Activated CD4-positive, CD25-positive, alpha-beta regulatory T cell treated with anti-CD3 and anti-CD28 coated beads, Interleukin-2, amount 50 U/mL, for 24 hours (primary cell): ENCODE measurements around the gene MYO1F.
"Not testable (repeated sequence)": the region's sequence is repeated elsewhere in the genome, so short reads cannot be mapped to it uniquely, and the experiment has no call there.

ENCODE experiments used
- ATAC-seq, 2 donors: fragments of 150-1000 bp; cut with Tn5 transposase; one replicate each; pipeline ENCODE4 v1.10.0; 2021; ENCODE audit warnings: mild to moderate bottlenecking in 1 of 2, moderate library complexity in 1 of 2

The MYO1F gene

DNA sequence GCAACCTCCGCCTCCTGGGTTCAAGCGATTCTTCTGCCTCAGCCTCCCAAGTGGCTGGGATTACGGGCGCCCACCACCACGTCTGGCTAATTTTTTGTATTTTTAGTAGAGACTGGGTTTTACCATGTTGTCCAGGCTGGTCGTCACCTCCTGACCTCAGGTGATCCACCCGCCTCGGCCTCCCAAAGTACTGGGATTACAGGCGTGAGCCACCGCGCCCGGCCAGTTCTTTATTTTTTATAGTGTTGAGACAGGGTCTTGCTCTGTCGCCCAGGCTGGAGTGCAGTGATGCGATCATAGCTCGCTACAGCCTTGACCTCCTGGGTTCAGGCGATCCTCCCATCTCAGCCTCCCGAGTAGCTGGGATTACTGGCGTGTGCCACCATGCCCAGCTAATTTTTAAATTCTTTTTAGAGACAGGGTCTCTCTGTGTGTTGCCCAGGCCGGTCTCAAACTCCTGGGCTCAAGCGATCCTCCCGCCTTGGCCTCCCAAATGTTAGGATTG, 62.7 kb downstream of the MYO1F start:
- ATAC-seq, result not testable (repeated sequence)

- ATAC-seq, result peak; percentile 88 to 92
These were observed 63.3 kb downstream of the MYO1F start, which contains the start of gene ZNF414 for GRCh38 chr19:8513687-8514504. Gene ZNF414 (minus strand): TSS chr19:8514167. CDS start chr19:8514046, 121 bp downstream.

DNA sequence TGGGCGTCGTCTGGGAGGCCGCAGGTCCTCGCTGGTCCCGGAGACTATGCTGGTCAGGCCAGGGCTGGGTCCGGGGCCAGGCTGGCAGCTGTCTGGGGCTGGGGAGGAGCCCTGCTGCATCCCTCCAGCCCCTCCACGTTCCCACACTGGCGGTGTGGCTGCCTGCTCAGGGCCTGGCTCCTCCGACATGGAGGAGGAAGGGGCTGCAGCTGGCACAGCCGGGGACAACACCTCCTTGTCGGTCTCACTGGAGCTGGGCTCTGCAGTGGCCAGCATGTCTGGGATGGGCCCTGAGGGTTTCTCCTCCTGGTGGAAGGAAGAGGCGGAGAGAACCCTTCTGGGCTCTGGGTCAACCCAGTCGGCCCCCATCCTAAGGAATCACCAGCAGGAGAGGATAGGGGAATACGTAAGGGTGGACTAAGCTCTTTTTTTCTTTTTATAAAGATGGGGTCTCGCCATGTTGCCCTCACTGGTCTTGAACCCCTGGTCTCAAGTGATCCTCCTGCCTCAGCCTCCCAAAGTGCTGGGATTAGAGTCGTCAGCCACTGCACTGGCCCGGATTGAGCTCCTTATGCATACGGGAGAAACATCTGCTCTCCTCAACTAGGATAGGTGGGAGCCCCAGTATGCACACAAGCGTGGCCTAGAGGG, 64.1 kb downstream of the MYO1F start:
- ATAC-seq, result no peak

GRCh38 chr19:8512115-8512967, 64.9 kb downstream of the MYO1F start:
- no peak for ATAC-seq

DNA sequence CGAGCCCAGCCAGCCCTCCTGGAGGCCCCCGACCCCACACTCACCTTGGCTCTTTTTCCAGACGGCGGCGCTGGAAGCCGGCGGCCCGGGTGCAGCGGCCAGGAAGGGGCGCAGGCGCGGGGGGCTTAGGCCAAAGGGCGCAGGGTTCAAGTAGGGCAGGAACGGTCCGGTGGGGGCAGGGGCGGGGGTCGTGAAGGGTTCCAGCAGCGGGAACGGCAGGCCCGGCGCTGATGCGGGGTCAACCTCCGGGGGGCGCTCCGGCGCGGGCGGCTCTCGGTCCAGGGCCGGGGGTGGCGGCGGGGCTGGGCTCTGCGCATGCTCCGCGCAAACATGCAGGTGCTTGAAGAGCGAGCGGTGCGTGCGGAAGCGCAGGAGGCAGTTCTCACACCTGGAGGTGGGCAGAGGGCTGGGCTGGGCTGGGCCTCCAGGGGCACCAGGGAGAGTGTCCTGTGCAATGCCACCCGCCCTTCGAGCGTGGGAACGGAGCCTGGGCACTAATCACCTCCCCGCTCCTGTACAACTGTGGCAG, 65.6 kb downstream of the MYO1F start:
- no peak for ATAC-seq

- no peak for ATAC-seq
These were observed 66.6 kb downstream of the MYO1F start for GRCh38 chr19:8510589-8511115.

GRCh38 chr19:8506402-8506957, 70.8 kb downstream of the MYO1F start:
- ATAC-seq, result no peak

DNA sequence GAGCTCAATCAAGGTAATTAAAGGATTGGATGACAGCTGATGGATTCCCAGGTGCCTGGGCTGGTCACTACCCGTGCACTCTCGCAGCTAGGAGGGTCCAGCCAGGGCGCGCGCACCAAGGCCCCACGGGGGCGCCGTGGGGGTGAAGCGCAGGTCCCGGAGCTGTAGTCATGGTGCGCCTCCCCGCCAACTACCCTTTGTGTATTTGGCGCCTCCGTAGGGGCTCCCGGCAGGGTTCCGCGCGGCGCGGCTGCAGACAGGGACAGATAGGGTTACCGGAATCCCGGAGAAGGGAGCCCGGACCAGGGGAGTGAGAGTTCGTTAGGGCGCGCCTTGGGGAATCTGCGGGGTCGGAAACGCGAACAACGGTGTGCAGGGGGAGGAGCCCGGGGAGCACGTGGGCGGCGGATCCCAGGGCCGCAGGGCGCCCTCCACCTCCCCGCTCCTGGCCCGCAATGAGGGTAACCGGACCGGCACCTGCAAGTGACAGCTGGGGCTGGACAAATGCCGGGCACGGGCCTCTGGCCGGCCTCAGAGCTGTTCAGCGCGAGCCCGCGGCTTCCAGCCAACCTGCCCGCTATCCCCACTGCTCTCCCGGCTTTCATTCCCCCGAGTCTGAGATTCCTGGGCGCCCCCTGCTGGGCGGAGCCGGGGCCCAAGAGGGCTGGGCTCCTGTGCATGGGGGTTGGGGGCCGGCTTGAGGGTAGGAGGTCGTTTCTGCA, 71.4 kb downstream of the MYO1F start:
- peak; percentile 79 to 83 for ATAC-seq

DNA sequence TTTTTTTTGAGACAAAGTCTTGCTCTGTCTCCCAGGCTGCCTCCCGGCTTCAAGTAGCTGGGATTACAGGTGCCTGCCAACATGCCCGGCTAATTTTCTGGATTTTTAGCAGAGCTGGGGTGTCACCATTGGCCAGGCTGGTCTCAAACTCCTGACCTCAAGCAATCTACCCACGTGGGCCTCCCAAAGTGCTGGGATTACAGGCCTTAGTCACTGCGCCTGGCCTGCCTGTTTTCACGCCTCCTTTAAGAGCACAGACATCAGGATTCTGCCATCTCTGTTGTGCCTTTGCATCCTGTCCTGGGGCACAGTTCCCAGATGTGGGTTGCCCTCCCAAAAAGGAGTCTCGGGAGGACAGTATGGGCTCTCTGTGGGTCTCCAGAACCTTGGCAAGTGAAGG, 72.3 kb downstream of the MYO1F start:
- ATAC-seq, result no peak

DNA sequence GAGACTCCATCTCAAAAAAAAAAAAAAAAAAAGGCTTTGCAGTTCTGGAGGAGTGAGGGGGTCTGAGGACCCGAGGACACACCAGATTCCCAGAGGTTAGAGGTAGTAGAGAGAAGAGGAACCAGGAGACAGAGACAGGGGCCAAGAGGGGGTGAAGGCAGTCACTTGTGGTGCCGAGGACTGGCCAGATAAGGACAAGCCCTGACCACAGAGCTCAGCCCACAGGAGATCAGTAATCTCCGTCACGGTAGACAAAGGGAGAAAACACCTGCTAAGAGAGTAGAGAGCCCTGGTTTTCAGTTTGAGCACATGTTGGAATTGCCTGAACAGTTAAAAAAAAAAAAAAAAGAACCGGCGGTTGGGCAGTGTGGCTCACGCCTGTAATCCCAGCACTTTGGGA, 73.1 kb downstream of the MYO1F start:
- ATAC-seq, result no peak

GRCh38 chr19:8503510-8503909, 73.7 kb downstream of the MYO1F start:
- ATAC-seq, result no peak

- ATAC-seq, result no peak
These were observed 75.3 kb downstream of the MYO1F start for GRCh38 chr19:8501981-8502380.

- no peak for ATAC-seq
These were observed 75.7 kb downstream of the MYO1F start for GRCh38 chr19:8501516-8501915.

DNA sequence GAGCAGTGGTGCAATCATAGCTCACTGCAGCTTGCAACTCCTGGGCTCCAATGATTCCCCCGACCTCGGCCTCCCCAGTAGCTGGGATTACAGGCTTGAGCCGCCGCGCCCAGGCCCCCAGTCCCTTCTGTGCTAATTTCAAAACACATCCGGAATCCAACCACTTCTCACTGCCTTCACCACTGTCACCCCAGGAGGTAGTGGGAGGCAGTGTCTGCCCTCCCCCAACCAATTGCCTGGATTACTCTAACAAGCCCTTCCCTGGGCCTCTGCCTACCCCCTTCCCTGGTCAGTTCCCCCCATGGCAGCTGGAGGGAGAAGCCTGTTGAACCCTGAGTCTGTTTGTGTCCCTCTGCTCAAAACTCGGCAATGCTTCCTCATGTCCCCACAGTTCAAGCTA, 77.1 kb downstream of the MYO1F start:
- no peak for ATAC-seq

DNA sequence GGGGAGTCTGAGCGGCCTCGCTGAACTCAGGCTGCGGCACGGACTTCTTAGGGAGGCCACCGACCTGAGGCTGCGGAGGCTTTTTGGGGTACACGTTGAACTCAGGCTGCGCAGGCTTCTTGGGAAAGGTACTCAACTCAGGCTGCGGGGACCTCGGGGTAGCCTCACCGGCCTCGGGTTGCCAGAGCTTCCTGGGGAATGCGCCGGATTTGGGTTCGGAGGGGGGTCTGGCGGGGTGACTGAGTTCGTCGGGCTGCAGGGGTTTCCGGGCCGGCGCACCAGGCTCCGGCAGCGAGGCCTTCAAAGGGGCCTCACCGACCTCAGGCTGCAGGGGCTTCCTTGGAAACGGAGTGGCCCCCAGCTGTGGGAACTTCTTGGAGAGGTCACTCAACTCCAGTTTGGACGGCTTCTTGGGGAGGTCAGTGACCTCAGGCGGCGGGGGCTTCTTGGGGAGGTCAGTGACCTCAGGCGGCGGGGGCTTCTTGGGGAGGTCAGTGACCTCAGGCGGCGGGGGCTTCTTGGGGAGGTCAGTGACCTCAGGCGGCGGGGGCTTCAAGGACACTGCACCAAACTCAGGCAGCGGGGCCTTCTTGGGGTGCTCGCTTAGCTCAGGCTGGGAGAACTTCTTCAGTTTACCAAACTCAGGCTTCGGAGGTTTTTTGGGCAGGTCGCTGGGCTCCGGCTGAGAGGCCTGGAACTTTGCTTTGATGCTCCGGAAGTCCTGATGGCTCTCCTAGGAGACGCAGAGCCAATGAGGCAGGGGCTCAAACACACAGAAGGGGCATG, 78.0 kb downstream of the MYO1F start:
- no peak for ATAC-seq

- ATAC-seq, result no peak
These were observed 78.9 kb downstream of the MYO1F start for GRCh38 chr19:8498295-8498694.

DNA sequence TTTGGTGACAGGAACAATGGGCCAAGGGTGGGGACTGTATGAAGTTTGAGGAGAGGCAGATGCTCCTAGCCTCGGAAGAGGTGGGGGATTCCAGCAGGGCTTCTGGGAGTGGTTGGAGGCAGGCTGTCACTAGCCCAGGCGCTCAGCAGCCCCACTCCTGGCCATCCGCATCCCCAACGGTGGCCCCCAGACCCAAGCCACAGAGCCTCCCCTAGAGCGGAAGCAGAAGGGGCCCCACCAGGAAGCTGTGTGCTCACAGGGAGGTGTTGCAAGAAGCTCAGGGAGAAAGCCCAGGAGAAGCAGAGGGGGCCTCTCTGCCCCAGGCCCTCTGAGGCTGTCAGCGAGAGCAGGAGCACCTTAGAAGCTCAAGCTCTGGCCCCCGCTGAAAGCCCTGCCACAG, 83.1 kb downstream of the MYO1F start:
- no peak for ATAC-seq

GRCh38 chr19:8491574-8491973, 85.7 kb downstream of the MYO1F start:
- ATAC-seq, result no peak

DNA sequence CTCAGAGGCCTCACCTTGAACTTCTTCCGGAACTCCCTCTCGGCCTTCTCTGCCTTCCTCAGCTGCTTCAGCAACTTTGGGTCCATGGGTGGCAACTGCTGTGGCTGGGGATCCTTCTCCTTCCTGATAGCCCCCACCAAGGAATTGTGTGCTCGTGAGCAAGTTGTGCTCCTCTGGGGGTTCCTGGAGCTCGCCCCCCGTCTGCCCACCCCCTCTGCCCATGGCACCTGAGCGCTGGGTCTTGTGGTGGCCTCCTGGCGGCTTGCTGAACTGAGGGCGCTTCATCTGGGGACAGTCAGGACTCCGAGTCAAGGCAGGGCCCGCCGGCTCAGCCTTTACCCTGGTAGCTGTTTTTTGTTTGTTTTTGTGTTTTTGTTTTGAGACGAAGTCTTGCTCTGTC, 86.4 kb downstream of the MYO1F start:
- ATAC-seq, result no peak

- no peak for ATAC-seq
These were observed 86.9 kb downstream of the MYO1F start for GRCh38 chr19:8490395-8490760.
